Measurements from ENCODE around the gene NEURL1.

NEURL1 gene

GRCh38 chr10:103552856-103553742 is 59.6 kb downstream of the NEURL1 start:
- Histone ChIP-seq H2AFZ (ENCODE audit: low read length) (no peak overlapping the region), H3K9ac (ENCODE audit: low read depth, low read length, poor library complexity, severe bottlenecking) (no peak overlapping the region), H3K4me1 (ENCODE audit: insufficient read depth, low read length, poor library complexity, severe bottlenecking) (no peaks in the 10 kb centered on the region), H3K36me3 (ENCODE audit: insufficient read depth, low read length) (no peaks in the 10 kb centered on the region), H3K79me2 (ENCODE audit: insufficient read depth, low read length) (no peaks in the 10 kb centered on the region), H3K9me3 (ENCODE audit: insufficient read depth, low read depth, low read length) (no peaks in the 10 kb centered on the region), H3K27me3 (ENCODE audit: insufficient read depth, low read length, poor library complexity, severe bottlenecking) (no peaks in the 10 kb centered on the region), H3K4me3 (ENCODE audit: low read length, poor library complexity, severe bottlenecking) (no peak overlapping the region), H3F3A (ENCODE audit: low read depth) (no peaks in the 10 kb centered on the region), H4K20me1 (ENCODE audit: insufficient read depth, low read length, poor library complexity, severe bottlenecking) (no peaks in the 10 kb centered on the region), H3K9me2 (replicated peaks; ENCODE audit: low read depth, low read length) (no peaks in the 10 kb centered on the region), H3K4me2 (ENCODE audit: low read depth, low read length, poor library complexity, severe bottlenecking) (no peak overlapping the region)
- TF ChIP-seq CTCF (conservative IDR thresholded peaks at IDR 0.05; ENCODE audit: low read length) (no peak), EZH2phosphoT487 (IDR thresholded peaks at IDR 0.05; ENCODE audit: borderline replicate concordance) (no peak)

GRCh38 chr10:103553743-103554487 is 60.4 kb downstream of the NEURL1 start:
- no peak overlapping the region for H3K4me2 ChIP-seq (ENCODE audit: low read depth, low read length, poor library complexity, severe bottlenecking)
- no peaks in the 10 kb centered on the region for H3K9me3 ChIP-seq (ENCODE audit: insufficient read depth, low read depth, low read length)
- no peak overlapping the region for H3K4me3 ChIP-seq (ENCODE audit: low read length, poor library complexity, severe bottlenecking)
- H3K79me2 ChIP-seq (ENCODE audit: insufficient read depth, low read length): no peaks in the 10 kb centered on the region
- H3K4me1 ChIP-seq (ENCODE audit: insufficient read depth, low read length, poor library complexity, severe bottlenecking): no peaks in the 10 kb centered on the region
- no peak overlapping the region for H3K9ac ChIP-seq (ENCODE audit: low read depth, low read length, poor library complexity, severe bottlenecking)
- TF ChIP-seq EZH2phosphoT487 (IDR thresholded peaks at IDR 0.05; ENCODE audit: borderline replicate concordance) (no peak), CTCF (conservative IDR thresholded peaks at IDR 0.05; ENCODE audit: low read length) (no peak)
- no peaks in the 10 kb centered on the region for H3K9me2 ChIP-seq (replicated peaks; ENCODE audit: low read depth, low read length)
- H4K20me1 ChIP-seq (ENCODE audit: insufficient read depth, low read length, poor library complexity, severe bottlenecking): no peaks in the 10 kb centered on the region
- no peaks in the 10 kb centered on the region for H3F3A ChIP-seq (ENCODE audit: low read depth)
- no peaks in the 10 kb centered on the region for H3K36me3 ChIP-seq (ENCODE audit: insufficient read depth, low read length)
- no peak overlapping the region for H2AFZ ChIP-seq (ENCODE audit: low read length)
- no peaks in the 10 kb centered on the region for H3K27me3 ChIP-seq (ENCODE audit: insufficient read depth, low read length, poor library complexity, severe bottlenecking)

GRCh38 chr10:103554488-103555324 is 61.2 kb downstream of the NEURL1 start:
- Histone ChIP-seq H3K4me2 (ENCODE audit: low read depth, low read length, poor library complexity, severe bottlenecking) (no peak overlapping the region), H3K4me3 (ENCODE audit: low read length, poor library complexity, severe bottlenecking) (no peak overlapping the region), H3K27me3 (ENCODE audit: insufficient read depth, low read length, poor library complexity, severe bottlenecking) (no peaks in the 10 kb centered on the region), H2AFZ (ENCODE audit: low read length) (no peak overlapping the region), H3F3A (ENCODE audit: low read depth) (no peaks in the 10 kb centered on the region), H3K9ac (ENCODE audit: low read depth, low read length, poor library complexity, severe bottlenecking) (no peak overlapping the region), H3K79me2 (ENCODE audit: insufficient read depth, low read length) (no peaks in the 10 kb centered on the region), H3K4me1 (ENCODE audit: insufficient read depth, low read length, poor library complexity, severe bottlenecking) (no peaks in the 10 kb centered on the region), H3K9me3 (ENCODE audit: insufficient read depth, low read depth, low read length) (no peaks in the 10 kb centered on the region), H4K20me1 (ENCODE audit: insufficient read depth, low read length, poor library complexity, severe bottlenecking) (no peaks in the 10 kb centered on the region), H3K36me3 (ENCODE audit: insufficient read depth, low read length) (no peaks in the 10 kb centered on the region), H3K9me2 (replicated peaks; ENCODE audit: low read depth, low read length) (no peaks in the 10 kb centered on the region)
- TF ChIP-seq CTCF (conservative IDR thresholded peaks at IDR 0.05; ENCODE audit: low read length): no peak
- no peak for TF ChIP-seq EZH2phosphoT487 (IDR thresholded peaks at IDR 0.05; ENCODE audit: borderline replicate concordance)
